GM18868 (cell line): Measurements from ENCODE around the gene RGS21.
A peak's percentile ranks its signal among the peaks of the same experiment; 100 is the strongest.
"Not testable (repeated sequence)": the region's sequence is repeated elsewhere in the genome, so short reads cannot be mapped to it uniquely, and the experiment has no call there.

Experiments
- ATAC-seq: cut with Tn5 transposase; IDR thresholded peaks from one replicate; pipeline ENCODE4 v1.9.1; 2021; ENCODE audit warnings: mild to moderate bottlenecking, moderate library complexity; ENCODE audit not compliant: unreplicated experiment

The RGS21 gene, protein sequence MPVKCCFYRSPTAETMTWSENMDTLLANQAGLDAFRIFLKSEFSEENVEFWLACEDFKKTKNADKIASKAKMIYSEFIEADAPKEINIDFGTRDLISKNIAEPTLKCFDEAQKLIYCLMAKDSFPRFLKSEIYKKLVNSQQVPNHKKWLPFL

DNA sequence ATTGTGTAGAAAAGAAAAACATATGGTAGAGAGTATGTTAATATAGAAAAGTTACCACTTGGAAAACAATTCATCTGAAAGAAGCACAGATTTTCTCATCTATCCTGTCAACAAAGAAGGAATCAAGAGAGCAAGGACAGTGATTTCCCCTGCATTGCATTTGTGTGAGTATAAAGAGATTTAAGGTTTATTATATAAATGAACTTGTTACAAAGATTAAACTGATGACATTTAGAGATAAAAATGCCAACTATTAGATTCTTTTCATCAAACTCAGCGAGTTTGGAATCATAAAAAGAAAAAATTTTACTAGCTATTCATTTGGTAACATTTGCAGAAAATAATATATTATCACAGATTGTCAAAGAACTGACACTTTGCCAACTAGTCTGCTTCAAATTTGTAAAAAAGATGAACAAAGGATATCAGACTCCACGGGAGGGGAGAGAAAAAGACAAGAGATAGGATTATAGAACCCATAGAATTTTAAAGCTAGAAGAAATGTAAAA is at the start of gene RGS21:
RGS21 (plus strand) TSS at position 51 of the 509 bp plus-strand sequence. CDS start 26,045 bp downstream, outside the sequence.
- no peak for ATAC-seq

DNA sequence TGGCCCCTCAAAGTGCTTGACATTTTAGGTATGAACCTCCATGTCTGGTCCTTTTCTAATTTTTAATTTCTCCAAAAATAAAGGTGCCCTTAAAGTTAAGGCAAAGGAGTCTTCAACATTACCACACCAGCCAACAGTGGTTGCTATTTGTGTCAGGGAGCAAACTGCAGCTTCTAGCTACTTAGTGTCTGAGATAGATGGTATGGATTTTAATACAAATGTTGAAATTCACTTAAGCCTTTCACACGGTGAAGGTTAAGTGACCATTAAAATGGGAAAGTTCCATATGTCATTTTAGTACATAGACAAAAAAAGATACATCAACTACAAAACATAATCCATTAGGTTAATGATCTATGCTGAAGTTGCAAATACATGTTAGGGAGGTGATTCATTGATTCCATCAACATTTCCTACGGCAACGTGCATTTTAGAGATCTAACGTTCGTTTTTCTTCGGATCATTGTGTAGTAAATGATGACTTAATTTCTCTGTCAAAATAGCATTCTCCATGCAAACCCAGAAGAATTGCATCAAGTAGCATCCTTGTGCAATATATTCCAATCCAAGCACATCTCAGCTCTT is 48.2 kb upstream of the RGS21 start:
- ATAC-seq, result no peak

DNA sequence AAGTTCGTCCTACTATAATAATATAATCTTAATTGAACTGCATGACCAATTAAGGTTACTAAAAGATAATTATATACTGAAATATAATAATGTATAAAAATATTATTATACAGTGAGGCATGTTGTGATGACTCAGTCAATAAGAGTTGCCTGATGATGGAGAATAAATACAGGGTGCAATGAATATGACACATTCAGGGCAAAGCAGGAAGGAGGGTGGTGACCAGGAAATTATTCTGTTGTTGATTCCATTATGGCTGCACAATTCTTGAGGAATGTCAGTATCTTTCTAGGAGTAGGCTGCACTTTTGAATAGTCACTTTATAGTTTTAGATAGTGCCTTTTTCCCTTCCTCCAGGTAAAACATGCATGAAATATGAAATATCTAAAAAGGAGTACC is 46.4 kb upstream of the RGS21 start:
- ATAC-seq, result no peak

DNA sequence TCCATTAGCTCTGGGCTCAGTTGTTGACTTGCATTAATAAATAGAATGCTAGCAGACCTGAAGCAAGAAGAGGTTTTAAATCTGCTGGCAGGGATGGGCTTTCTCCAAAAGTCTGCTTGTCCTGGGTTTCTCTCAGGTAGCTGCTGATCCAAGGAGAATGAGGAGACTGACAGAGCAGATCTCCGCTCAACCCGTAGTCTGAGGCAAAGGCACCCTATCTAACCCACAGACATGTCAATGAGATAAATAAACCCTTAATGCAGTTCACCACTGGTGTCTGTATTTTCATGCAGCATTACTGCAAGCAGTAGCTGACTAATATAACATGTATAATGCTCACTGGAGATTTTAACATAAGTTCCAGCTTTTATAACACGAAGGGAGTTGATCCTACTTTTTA is 44.1 kb upstream of the RGS21 start:
- ATAC-seq, result no peak

DNA sequence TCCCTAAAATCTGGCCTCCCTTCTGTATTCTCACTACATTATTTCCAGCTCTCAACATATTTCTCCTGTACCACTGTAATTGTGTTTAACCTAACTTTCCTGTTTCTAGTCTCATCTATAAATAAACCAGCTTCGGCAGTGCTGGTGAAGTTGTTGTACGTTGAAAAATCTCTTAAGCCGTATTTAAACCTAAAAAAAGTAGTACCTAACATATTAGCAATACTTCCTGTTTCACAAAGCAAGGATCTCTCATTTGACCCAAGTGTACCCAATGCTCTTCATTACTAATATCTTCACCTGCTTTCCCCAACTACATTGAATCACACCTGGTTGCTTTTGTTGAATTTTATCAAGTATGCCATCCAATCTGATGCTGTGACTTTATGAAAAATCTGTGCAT is 42.2 kb upstream of the RGS21 start:
- ATAC-seq, result no peak

DNA sequence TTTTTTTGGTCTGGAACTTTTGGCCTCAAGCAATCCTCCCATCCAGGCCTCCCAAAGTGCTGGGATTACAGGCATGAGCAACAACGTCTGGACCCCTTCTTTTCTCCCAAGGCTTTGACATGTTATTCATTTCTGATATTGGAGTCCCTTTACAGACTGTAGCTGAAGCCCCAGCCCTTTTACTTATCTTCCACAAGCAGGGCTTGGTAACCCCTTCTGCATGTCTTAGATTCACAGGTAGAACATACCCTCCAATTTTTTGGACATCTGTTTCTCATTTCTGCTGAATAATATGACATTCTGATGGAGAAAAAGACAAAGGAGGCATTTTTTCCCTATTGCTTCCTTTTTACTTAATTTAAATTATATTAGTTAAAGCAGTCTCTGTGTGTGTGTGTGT is 39.2 kb upstream of the RGS21 start:
- ATAC-seq, result no peak

DNA sequence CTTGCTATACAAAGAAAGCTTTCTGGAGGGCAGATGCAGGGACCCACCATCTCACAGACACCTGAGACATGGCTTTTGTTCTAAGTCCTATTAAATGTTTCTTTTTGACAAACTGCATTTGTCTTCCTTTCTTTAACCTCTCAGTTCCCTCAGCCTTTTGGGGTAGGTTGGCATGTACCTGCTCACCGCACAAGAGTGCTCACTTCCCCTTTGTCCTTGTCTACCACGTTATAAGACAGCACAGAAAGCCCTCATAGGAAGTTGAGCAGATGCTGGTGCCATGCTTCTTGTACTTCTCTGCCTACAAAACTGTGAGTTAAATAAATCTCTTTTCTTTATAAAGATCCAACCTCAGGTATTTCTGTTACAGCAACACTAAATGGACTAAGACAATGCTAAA is 31.9 kb upstream of the RGS21 start:
- ATAC-seq, result peak; percentile 84

DNA sequence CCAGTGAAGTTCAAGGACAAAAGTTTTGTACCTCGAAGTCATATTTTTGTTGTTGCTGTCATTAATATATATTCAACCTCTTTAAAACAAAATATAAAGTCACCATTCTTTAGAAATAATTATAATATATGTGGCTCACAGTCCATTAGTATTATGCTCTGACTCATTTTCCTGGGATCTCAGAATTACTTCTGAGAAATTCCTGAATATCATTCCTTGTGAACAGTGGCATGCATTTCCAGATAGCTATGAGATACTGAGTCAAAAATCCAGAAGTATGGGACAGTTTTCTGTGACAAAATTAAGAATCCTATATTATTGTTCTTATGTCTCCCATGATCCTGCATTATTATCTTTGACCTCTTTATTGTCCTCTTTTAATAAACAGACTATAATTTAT is 13.8 kb upstream of the RGS21 start:
- ATAC-seq, result no peak

DNA sequence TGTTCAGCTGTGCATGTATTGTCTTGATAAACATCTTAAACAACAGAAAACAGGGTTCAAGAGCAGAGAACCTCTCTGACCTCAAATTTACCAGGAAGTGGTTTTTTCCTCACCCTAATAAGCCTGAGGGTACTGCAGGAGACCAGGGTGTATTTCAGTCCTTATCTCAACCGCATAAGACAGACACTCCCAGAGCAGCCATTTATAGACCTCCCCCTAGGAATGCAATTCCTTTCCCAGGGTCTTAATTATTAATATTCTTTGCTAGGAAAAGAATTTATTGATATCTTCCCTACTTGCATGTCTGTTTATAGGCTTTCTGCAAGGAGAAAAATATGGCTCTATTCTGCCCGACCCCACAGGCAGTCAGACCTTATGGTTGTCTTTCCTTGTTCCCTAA is 8.5 kb upstream of the RGS21 start:
- not testable (repeated sequence) for ATAC-seq

DNA sequence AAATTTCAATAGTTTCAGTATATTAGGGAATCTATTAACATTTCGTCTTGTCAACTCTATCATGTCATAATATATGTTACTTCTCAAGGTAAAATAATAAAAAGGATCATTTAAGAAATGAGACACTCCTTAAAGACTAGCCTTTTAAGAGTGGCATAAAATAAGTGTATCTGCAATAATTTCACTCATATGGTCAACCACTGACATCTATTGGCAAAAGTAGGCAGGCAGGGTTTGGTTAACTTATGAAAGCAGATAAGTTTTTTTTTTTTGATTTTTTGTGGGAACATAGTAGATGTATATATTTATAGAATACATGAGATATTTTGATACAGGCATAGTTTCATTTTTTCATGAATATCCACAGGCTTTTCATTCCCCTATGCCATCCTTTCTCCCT is 5.5 kb upstream of the RGS21 start:
- ATAC-seq, result no peak

DNA sequence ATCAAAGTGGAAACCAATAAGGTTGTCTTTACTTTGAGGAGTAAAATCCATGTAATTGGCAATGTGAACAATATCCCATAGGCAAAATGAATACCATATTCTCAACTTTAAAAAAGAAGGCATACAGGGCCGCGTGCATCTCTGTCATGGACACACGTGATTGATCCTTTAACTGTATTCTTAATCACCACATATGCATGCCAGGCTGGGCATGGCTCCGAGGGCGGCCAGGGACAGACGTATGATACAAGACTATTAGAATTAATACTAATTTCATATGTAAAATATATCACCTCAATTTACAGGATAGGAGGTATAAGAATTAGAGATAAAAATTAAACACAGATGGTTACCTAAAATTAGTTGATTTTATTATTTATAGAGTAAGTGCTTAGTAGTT is 11.2 kb downstream of the RGS21 start:
- no peak for ATAC-seq

DNA sequence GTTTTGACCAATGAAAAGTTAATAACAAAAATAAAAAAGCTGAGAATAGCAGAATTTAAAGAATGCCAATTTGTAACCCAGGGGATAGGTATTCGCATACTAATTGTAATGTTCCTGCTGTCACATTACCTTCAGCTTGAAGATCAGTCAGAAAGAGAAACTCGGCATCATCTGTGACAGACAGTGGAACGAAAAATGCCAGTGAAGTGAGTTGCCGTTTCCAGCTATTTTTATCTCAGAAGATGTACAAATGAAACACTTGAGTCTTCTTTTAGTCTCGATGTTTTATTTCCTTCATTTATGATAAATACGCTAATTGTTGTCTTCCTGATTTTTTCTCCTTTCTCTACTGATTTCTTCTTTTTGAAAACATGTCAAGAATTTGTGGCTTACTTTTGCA is 26.1 kb downstream of the RGS21 start:
- no peak for ATAC-seq

DNA sequence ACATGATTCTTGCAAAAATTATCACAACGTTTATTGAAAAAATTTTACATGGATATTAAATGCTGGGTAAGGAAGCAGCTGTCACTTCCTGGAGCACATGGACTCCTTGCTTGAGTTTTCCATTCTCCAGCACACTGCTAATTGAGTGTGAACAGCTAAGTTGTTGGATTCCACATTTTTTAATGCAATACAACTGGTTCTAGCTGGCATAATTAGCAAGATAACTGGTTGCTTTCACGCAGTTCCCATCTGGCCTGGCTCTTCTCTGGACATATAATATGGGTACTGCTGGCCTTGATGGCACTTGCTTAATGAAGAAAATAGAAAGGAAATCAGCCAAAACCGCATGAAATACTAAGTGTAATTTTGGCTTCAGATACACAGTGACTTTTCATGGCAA is 26.6 kb downstream of the RGS21 start:
- no peak for ATAC-seq

DNA sequence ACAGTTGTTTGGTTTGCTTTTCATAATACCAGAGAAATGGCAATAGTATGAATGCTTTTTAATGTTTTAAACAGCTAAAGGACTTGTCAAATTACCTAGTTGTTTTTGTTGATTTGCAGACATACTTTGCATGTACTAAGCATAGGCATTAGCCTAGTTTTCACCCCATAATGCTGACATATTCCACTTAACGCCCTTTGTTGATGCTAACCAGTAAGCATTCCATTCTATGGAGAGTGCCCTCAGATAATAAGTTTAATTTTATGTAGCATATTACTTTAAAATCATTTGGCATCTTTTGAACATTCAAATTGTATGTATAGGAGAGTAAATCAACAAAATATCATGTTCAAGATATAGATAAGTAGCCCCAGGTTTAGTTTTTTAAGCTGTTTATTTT is 32.5 kb downstream of the RGS21 start:
- no peak for ATAC-seq

DNA sequence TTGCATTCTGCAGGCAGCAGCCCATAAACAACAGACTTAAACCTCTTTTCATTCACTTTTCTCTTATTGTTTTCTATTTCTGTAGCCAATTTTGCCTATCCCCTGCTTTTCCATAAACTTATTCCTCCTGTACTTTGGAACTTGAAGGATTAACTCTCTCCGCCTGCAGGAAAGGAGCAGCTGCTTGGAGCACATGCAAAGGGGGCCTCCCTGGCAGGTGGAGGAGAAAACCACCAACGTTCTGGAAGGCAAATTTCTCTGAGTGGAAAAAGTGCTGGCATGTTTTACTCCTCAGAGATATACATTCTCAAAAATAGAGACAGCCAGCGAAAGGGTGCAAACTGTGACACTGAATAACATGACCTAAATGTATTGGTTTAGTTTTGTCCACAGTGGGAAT is 33.6 kb downstream of the RGS21 start:
- no peak for ATAC-seq

DNA sequence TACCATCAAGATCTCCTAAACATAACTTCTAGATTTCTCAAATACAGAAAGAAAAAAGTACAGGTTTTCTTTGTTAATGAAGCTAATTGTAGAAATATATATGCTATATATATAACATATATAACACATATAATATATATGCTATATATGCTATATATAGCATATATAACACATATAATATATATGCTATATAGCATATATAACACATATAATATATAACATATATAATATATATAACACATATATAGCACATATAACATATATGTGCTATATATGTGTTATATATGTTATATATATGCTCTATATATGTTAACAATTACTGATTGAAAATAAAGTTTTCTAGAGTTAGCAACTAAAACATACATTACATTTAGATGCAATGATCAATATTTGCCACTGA is 34.8 kb downstream of the RGS21 start:
- no peak for ATAC-seq

DNA sequence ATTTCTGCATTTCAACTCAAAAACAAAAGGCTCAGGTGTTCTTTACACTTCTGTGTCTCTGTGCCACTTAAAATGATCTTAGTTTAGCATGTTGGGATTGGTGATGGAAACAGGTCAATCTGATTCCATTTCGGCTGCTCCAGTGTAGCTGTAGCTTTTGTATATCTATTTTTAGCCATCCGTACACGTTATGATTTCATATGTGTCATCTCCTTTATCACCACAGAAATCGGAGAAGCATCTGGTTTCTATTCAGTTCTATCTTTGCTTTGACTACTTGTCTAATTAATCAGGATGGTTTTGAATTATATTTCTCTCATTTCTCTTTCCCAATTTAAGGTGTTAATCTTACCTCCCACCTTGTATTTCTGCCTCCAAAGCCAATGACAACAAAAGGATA is 41.1 kb downstream of the RGS21 start:
- no peak for ATAC-seq

DNA sequence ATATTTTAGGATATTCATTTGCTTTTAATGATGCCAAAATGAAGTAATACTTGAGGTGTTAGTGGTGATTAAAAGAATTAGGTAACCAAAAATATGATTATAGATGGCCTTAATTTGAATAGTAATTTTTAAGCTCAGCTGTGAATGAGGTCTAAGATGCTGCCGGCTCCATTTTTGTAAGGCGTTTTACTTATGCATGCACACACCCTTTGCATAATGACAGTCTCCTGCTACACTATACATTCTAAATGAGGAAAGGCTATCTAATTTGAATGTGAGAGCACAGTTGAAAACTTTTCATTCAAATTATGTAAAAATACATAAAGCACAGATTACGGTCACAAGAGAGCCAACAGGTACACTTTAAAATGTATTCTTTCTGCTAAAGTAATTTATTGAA is 41.6 kb downstream of the RGS21 start:
- ATAC-seq, result no peak

DNA sequence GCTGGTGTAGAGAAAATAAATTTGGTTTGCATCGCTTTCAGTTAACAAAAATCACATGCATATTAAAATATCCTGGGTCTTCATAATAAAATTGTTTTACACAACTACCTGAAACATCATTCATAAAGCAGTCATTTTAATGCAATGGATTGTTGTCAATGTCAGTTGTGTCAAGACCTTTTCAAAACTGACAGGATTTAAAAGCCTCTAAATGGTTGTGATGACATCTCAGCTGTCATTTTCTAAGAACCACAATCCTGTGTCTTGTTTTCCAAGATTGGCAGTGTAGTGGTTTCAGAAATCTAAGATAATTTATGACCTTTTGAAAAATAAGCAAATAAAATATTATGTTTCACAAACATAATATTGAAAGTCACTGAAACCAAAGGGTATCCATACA is 42.0 kb downstream of the RGS21 start:
- ATAC-seq, result no peak

DNA sequence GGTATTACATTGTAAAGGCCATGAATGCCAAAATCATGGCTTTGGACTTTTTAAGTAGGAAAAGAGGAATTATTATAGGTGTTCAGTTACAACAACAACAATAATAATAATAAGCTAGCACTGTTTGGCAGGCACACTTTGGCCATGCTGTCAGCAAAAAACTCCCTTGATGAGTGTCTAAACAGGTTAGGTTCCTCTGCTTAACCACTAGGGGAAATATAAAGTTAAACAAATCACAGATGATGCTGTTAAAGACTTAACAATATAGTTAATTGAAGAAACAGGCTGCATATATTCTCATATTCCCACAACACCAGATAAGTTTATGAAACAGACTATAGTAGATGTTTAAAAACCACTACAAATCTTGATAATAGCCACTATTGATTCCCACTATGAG is 46.4 kb downstream of the RGS21 start:
- no peak for ATAC-seq

DNA sequence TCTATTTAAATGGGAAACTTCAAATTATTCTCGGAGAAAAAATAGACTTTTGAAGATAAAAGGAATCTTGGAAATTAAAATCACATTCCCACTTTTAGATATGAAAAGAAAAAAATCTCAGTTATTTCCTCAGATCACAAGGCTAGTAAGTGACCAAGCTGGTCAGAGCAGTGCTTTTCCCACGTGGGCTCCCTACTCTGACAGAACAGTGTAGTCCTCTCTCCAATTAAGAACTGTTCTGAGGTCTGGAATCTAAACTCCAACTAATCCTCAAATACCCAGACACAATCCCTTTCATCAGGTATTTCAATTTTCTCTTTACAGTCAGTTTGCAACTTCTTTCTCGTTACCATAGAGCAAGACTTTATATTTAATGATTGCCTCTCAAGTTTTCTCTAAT is 50.6 kb downstream of the RGS21 start:
- ATAC-seq, result no peak

DNA sequence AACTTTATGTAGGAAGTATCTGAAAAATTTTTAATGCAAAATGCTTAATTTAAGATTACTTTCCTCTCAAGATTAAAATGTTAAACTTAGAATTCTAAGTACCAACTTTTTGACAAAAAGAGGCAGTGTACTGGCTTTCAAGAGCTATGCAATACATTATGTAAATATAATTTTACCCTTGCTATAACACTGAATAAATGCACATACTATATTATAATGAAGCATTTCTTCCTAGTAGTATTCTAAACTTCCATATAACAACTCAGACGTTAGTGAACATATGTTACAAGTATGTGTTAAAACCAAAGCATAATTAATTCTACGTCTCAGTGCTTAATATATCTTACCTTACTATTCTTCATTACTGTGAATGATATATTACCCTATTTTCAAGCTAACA is 58.5 kb downstream of the RGS21 start:
- no peak for ATAC-seq

DNA sequence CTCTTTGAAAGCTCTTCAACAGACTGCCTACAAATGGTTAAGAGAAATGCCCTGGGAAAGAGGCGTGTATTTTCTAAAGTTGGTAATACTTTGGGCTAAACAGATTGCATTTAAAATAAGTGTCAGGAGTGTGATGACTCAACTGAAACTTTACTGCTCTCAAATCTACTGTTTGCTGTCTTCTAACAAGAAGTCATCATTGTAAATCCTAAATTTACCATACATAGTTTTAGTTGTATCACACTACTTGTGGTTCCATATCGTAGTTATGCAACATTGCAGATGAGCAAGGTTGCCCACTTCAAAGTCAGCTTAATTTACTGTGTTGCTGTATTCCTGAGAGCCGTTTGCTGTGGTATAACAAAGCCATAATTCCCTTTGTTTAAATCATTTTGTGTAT is 59.6 kb downstream of the RGS21 start:
- no peak for ATAC-seq
